HEK293 (cell line): ENCODE results near the gene SCIN.
"Not testable (repeated sequence)": the region's sequence is repeated elsewhere in the genome, so short reads cannot be mapped to it uniquely, and the experiment has no call there.

Experiments used
- CTCF ChIA-PET: fragments of 350-600 bp; formaldehyde crosslinking; extraction: SDS; loops from one replicate; lab custom pipeline; 2021; ENCODE audit warnings: antibody characterized with exemption; lab: Yijun Ruan, JAX
- POLR2A ChIA-PET: fragments of 300-600 bp; formaldehyde crosslinking; extraction: SDS; loops from one replicate; lab custom pipeline; 2020; ENCODE audit warnings: antibody characterized with exemption, inconsistent platforms; lab: Yijun Ruan, JAX
- H3K27ac ChIP-seq: fragments of 200-500 bp; sonication (Bioruptor generic); 2 replicates; pipeline ENCODE4 v1.5.1; 2014; ENCODE audit warnings: low read depth, low read length, control low read depth, inconsistent platforms; ENCODE audit errors: extremely low read depth
- H3K36me3 ChIP-seq, 2 experiments: fragments of 200-500 bp in 1 of 2; sonication (Bioruptor generic) in 1 of 2; 1 replicate in 1 of 2; 2 replicates in 1 of 2; pipeline ENCODE4 v1.5.1; 2014 to 2017; ENCODE audit warnings: inconsistent platforms in 2 of 2, low read length in 2 of 2; ENCODE audit not compliant: control insufficient read depth in 2 of 2, insufficient read depth in 1 of 2
- H3K4me1 ChIP-seq: fragments of 200-500 bp; sonication (Bioruptor generic); 2 replicates; pipeline ENCODE4 v1.5.1; 2014; ENCODE audit warnings: mild to moderate bottlenecking, low read length, inconsistent platforms; ENCODE audit not compliant: control insufficient read depth, insufficient read depth
- H3K4me3 ChIP-seq: 2 replicates; pipeline ENCODE4 v1.5.1; 2011; ENCODE audit warnings: low read depth, mild to moderate bottlenecking, control low read depth, low read length, moderate library complexity
- H3K9me3 ChIP-seq: fragments of 200-500 bp; sonication (Bioruptor generic); 2 replicates; pipeline ENCODE4 v1.5.1; 2014; ENCODE audit warnings: low read depth, low read length, inconsistent platforms; ENCODE audit not compliant: control insufficient read depth, insufficient read depth
- BCL11A ChIP-seq: fragments of 450-650 bp; formaldehyde crosslinking; IDR thresholded peaks from 2 replicates; pipeline ENCODE4 v1.5.1; 2016; ENCODE audit warnings: low read depth, missing biosample characterization, missing genetic modification characterization
- GLIS1 ChIP-seq: fragments of 450-650 bp; formaldehyde crosslinking; IDR thresholded peaks from 2 replicates; pipeline ENCODE4 v1.5.1; 2016; ENCODE audit warnings: missing biosample characterization, missing genetic modification characterization
- KLF16 ChIP-seq: fragments of 450-650 bp; formaldehyde crosslinking; IDR thresholded peaks from 2 replicates; pipeline ENCODE4 v1.5.1; 2017; ENCODE audit warnings: missing biosample characterization, missing genetic modification characterization
- MYNN ChIP-seq: fragments of 450-650 bp; formaldehyde crosslinking; IDR thresholded peaks from 2 replicates; pipeline ENCODE4 v1.5.1; 2016; ENCODE audit warnings: missing biosample characterization, missing genetic modification characterization, borderline replicate concordance
- ZBTB20 ChIP-seq: fragments of 450-650 bp; formaldehyde crosslinking; IDR thresholded peaks from 2 replicates; pipeline ENCODE4 v1.5.1; 2016; ENCODE audit warnings: missing biosample characterization, missing genetic modification characterization
- ZBTB8A ChIP-seq: fragments of 450-650 bp; formaldehyde crosslinking; IDR thresholded peaks from 2 replicates; pipeline ENCODE4 v1.5.1; 2016; ENCODE audit warnings: missing biosample characterization, missing genetic modification characterization
- ZNF132 ChIP-seq: fragments of 450-650 bp; formaldehyde crosslinking; IDR thresholded peaks from 2 replicates; pipeline ENCODE4 v1.5.1; 2017; ENCODE audit warnings: missing biosample characterization, missing genetic modification characterization, borderline replicate concordance
- ZNF140 ChIP-seq: fragments of 450-650 bp; formaldehyde crosslinking; IDR thresholded peaks from 2 replicates; pipeline ENCODE4 v1.5.1; 2016; ENCODE audit warnings: missing biosample characterization, missing genetic modification characterization
- ZNF174 ChIP-seq: fragments of 450-650 bp; formaldehyde crosslinking; IDR thresholded peaks from 2 replicates; pipeline ENCODE4 v1.5.0; 2017; ENCODE audit warnings: missing biosample characterization, mild to moderate bottlenecking, missing genetic modification characterization
- ZNF24 ChIP-seq: fragments of 450-650 bp; formaldehyde crosslinking; IDR thresholded peaks from 2 replicates; pipeline ENCODE4 v1.5.1; 2016; ENCODE audit warnings: missing biosample characterization, missing genetic modification characterization
- ZNF248 ChIP-seq: fragments of 450-650 bp; formaldehyde crosslinking; IDR thresholded peaks from 2 replicates; pipeline ENCODE4 v1.5.1; 2017; ENCODE audit warnings: missing biosample characterization, missing genetic modification characterization
- ZNF324 ChIP-seq: fragments of 450-650 bp; formaldehyde crosslinking; IDR thresholded peaks from 2 replicates; pipeline ENCODE4 v1.5.1; 2016; ENCODE audit warnings: missing biosample characterization, missing genetic modification characterization
- ZNF341 ChIP-seq: fragments of 450-650 bp; formaldehyde crosslinking; IDR thresholded peaks from 2 replicates; pipeline ENCODE4; 2016; ENCODE audit warnings: low read depth, missing biosample characterization, missing genetic modification characterization
- ZNF391 ChIP-seq: fragments of 450-650 bp; formaldehyde crosslinking; IDR thresholded peaks from 2 replicates; pipeline ENCODE4 v1.5.1; 2016; ENCODE audit warnings: low read depth, missing biosample characterization, missing genetic modification characterization, borderline replicate concordance
- ZNF560 ChIP-seq: fragments of 450-650 bp; formaldehyde crosslinking; IDR thresholded peaks from 2 replicates; pipeline ENCODE4 v1.5.1; 2017; ENCODE audit warnings: missing biosample characterization, missing genetic modification characterization, borderline replicate concordance
- ZNF571 ChIP-seq: fragments of 450-650 bp; formaldehyde crosslinking; IDR thresholded peaks from 2 replicates; pipeline ENCODE4 v1.5.0; 2017; ENCODE audit warnings: missing biosample characterization, missing genetic modification characterization
- ZNF621 ChIP-seq: fragments of 450-650 bp; formaldehyde crosslinking; IDR thresholded peaks from 2 replicates; pipeline ENCODE4 v1.5.1; 2017; ENCODE audit warnings: missing biosample characterization, missing genetic modification characterization
- ZNF658 ChIP-seq: fragments of 450-650 bp; formaldehyde crosslinking; IDR thresholded peaks from 2 replicates; pipeline ENCODE4; 2016; ENCODE audit warnings: missing biosample characterization, missing genetic modification characterization
- ZNF701 ChIP-seq: fragments of 450-650 bp; formaldehyde crosslinking; IDR thresholded peaks from 2 replicates; pipeline ENCODE4 v1.5.1; 2016; ENCODE audit warnings: missing biosample characterization, missing genetic modification characterization
- ZNF792 ChIP-seq: fragments of 450-650 bp; formaldehyde crosslinking; IDR thresholded peaks from 2 replicates; pipeline ENCODE4 v1.5.1; 2016; ENCODE audit warnings: missing biosample characterization, missing genetic modification characterization
- ZNF843 ChIP-seq: fragments of 450-650 bp; formaldehyde crosslinking; IDR thresholded peaks from 2 replicates; pipeline ENCODE4 v1.5.1; 2016; ENCODE audit warnings: missing biosample characterization, missing genetic modification characterization
- ZXDB ChIP-seq: fragments of 450-650 bp; formaldehyde crosslinking; IDR thresholded peaks from 2 replicates; pipeline ENCODE4 v1.5.1; 2016; ENCODE audit warnings: missing biosample characterization, missing genetic modification characterization
- TF ChIP-seq, protein P1 (sequence below): fragments of 450-650 bp; formaldehyde crosslinking; IDR thresholded peaks from 2 replicates; pipeline ENCODE4 v1.5.1; 2016; ENCODE audit warnings: missing biosample characterization, missing genetic modification characterization
- TF ChIP-seq, protein P2 (sequence below): IDR thresholded peaks from 2 replicates; pipeline ENCODE4 v1.6.1; 2011; ENCODE audit warnings: mild to moderate bottlenecking, low read depth, low read length, borderline replicate concordance
- TF ChIP-seq, protein P3 (sequence below): sonication (generic); formaldehyde crosslinking; IDR thresholded peaks from 2 replicates; pipeline ENCODE4 v1.8.1; 2022; ENCODE audit warnings: mild to moderate bottlenecking, moderate library complexity, missing genetic modification reagents

Gene SCIN

DNA sequence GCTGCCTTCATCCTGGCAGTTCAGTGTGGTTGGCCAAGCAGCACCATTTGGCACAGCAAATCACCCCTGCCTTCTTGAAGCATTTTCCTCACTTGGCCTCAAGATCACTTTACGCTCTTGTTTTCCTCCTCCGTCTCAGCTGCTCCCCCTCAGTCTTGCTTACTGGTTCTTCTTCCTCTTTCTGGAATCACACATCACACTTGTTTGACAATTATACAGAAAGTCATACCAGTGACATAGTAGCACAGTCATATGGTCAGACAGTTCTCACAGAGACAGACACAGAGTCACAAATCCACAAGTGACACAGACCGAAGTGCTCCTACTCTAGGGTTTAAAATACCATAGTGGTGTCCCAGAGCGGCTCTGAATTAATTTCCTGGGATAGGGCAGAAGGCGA is 73.1 kb downstream of the SCIN start:
- CTCF ChIA-PET = interaction anchor here (0.7 to 1.3 kb wide), 3 partner anchors 15 to 581 kb away, joined by 3 to 4 read pairs (median 3); no protein-coding TSS in a partner anchor
- H3K36me3 ChIP-seq = no peaks in the 10 kb centered on the region
- no peak overlapping the region for H3K4me3 ChIP-seq
- no peaks in the 10 kb centered on the region for H3K9me3 ChIP-seq
- H3K4me1 ChIP-seq = no peaks in the 10 kb centered on the region
- TF ChIP-seq ZBTB8A (tag by site-specific recombination) = no peak
- TF ChIP-seq ZBTB20 (tag by site-specific recombination) = no peak
- no peak for TF ChIP-seq ZNF571 (tag by site-specific recombination)
- TF ChIP-seq ZNF324 (tag by site-specific recombination) = no peak
- TF ChIP-seq KLF16 (tag by site-specific recombination) = no peak
- TF ChIP-seq, all 188 proteins: peak for 0
- no peak overlapping the region for H3K27ac ChIP-seq
- POLR2A ChIA-PET = no interaction called here

DNA sequence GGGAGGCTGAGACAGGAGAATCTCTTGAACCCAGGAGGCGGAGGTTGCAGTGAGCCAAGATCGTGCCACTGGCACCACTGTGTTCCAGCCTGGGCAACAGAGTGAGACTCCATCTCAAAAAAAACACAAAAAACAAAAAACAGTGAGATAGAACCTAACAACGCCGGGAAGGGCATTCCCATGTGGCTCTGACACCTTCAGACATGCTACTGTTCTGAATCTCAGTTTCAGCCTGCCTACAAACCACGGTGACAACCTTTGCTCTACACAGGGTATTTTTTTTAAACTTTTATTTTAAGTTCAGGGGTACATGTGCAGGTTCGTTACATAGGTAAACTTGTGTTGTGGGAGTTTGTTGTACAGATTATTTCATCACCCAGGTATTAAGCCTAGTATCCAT is 74.7 kb downstream of the SCIN start:
- POLR2A ChIA-PET, H3K4me1 ChIP-seq, H3K4me3 ChIP-seq, CTCF ChIA-PET, H3K27ac ChIP-seq, H3K36me3 ChIP-seq, H3K9me3 ChIP-seq: not testable (repeated sequence)

DNA sequence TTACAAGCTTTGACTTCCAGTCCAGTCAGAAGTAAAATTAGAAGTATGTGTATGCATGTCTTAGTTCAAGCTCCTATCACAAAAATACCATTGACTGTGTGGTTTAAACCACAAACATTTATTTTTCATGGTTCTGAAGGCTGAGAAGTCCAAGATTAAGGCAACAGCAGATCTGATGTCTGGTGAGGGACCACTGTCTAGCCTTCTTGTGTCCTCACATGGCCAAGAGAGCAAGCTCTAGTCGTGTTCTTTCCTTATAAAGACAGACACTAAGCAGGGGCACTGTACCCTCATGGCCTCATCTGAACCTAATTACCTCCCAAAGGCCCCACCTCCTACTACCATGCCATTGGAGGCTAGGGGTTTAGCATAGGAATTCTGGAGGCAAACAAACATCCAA is 75.6 kb downstream of the SCIN start:
- CTCF ChIA-PET = interaction anchor here (0.5 to 1.0 kb wide), 4 partner anchors 24 to 587 kb away, joined by 3 to 4 read pairs (median 4); no protein-coding TSS in a partner anchor

DNA sequence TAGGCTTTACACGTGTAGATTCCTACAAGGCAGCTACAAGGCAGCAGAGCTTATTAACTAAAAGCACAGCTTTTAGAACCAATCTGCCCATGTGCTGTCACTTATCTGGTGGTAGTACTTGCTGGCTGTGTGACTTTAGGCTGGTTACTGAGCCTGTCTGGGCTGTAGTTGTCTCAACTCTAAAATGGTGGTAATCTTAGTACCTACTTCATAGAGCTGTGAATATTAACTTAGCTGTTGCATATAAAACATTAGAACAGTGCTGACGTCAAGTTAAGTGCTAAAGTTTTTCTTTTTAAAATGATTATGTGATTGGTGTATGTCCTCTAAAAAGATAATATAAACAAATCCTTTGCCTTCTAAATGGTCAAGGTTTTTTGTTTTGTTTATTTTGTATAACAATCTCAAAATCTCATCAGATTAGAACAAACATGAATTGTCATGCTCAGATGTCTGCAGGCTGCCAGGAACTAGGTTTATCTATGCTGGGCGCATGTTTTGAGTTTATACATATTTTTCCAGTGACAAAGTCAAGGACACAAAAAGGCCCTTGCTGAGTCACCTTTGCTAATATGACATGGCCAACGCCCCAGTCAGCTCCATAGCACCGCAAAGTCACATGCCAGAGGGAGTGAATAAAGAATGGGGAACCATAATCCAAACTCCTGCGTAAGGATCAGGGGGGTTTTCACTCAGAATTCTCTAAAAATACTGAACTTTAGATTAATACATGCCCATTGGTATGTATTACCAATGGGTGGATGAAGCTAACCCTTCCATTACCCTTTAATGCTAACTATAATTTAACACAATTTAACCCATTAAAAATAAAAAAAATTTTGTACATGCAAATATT is 77.1 kb downstream of the SCIN start:
- Histone ChIP-seq H3K9me3 (no peaks in the 10 kb centered on the region), H3K4me1 (no peaks in the 10 kb centered on the region), H3K4me3 (no peak overlapping the region), H3K36me3 (no peaks in the 10 kb centered on the region), H3K27ac (no peak overlapping the region)
- CTCF ChIA-PET = interaction anchor here (0.8 to 1.7 kb wide), 4 partner anchors 9 to 1301 kb away, joined by 3 to 6 read pairs (median 5); no protein-coding TSS in a partner anchor
- POLR2A ChIA-PET = interaction anchor here (1.2 kb wide), 1 partner anchor 40 kb away, joined by 7 read pairs; the partner anchor contains the start of gene ARL4A
- no peak for TF ChIP-seq ZNF391 (tag by site-specific recombination)
- TF ChIP-seq ZNF843 = no peak
- TF ChIP-seq ZNF132 (tag by site-specific recombination) = no peak
- TF ChIP-seq ZNF621 (tag by site-specific recombination) = no peak
- TF ChIP-seq ZNF140 = no peak
- no peak for TF ChIP-seq ZNF174 (tag by site-specific recombination)
- TF ChIP-seq ZNF24 (tag by site-specific recombination) = no peak
- TF ChIP-seq ZNF248 (tag by site-specific recombination) = no peak
- TF ChIP-seq, protein P1, sequence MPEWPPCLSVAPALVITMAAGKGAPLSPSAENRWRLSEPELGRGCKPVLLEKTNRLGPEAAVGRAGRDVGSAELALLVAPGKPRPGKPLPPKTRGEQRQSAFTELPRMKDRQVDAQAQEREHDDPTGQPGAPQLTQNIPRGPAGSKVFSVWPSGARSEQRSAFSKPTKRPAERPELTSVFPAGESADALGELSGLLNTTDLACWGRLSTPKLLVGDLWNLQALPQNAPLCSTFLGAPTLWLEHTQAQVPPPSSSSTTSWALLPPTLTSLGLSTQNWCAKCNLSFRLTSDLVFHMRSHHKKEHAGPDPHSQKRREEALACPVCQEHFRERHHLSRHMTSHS (tag by site-specific recombination) = no peak
- no peak for TF ChIP-seq ZNF341 (tag by site-specific recombination)

More for the DNA sequence above, 75.6 kb downstream of the SCIN start:
- no peaks in the 10 kb centered on the region for H3K4me1 ChIP-seq
- no peaks in the 10 kb centered on the region for H3K9me3 ChIP-seq
- TF ChIP-seq ZNF792 (tag by site-specific recombination) (no peak), BCL11A (tag by site-specific recombination) (no peak), ZNF658 (no peak), ZNF701 (tag by site-specific recombination) (no peak), GLIS1 (tag by site-specific recombination) (no peak), MYNN (tag by site-specific recombination) (no peak), ZNF560 (tag by site-specific recombination) (no peak), KLF16 (tag by site-specific recombination) (no peak), ZXDB (tag by site-specific recombination) (no peak)
- TF ChIP-seq, protein P2, sequence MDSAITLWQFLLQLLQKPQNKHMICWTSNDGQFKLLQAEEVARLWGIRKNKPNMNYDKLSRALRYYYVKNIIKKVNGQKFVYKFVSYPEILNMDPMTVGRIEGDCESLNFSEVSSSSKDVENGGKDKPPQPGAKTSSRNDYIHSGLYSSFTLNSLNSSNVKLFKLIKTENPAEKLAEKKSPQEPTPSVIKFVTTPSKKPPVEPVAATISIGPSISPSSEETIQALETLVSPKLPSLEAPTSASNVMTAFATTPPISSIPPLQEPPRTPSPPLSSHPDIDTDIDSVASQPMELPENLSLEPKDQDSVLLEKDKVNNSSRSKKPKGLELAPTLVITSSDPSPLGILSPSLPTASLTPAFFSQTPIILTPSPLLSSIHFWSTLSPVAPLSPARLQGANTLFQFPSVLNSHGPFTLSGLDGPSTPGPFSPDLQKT = no peak
- TF ChIP-seq, protein P3, sequence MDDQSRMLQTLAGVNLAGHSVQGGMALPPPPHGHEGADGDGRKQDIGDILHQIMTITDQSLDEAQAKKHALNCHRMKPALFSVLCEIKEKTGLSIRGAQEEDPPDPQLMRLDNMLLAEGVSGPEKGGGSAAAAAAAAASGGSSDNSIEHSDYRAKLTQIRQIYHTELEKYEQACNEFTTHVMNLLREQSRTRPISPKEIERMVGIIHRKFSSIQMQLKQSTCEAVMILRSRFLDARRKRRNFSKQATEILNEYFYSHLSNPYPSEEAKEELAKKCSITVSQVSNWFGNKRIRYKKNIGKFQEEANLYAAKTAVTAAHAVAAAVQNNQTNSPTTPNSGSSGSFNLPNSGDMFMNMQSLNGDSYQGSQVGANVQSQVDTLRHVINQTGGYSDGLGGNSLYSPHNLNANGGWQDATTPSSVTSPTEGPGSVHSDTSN (CRISPR knock-in tag) = no peak
- no peak overlapping the region for H3K4me3 ChIP-seq
- no peak overlapping the region for H3K27ac ChIP-seq
- POLR2A ChIA-PET = interaction anchor here (0.8 kb wide), 1 partner anchor 41 kb away, joined by 3 read pairs; no protein-coding TSS in a partner anchor
- no peaks in the 10 kb centered on the region for H3K36me3 ChIP-seq
